Spleen (tissue), 7 donors: Measurements from ENCODE around the gene TP73.

Experiments
- CTCF ChIP-seq, 11 experiments: fragments of 200-600 bp in 7 of 11; fragments of 450-650 bp in 4 of 11; sonication (generic) in 4 of 11; IDR thresholded peaks in 8 of 11; conservative IDR thresholded peaks in 3 of 11; 1 replicate in 7 of 11; 2 replicates in 4 of 11; pipeline versions ENCODE4 v1.4.0 to v1.8.0; 2016 to 2021; ENCODE audit warnings: antibody characterized with exemption in 11 of 11, inconsistent platforms in 4 of 11, mild to moderate bottlenecking in 1 of 11
- POLR2A ChIP-seq, 3 donors: fragments of 450-650 bp; IDR thresholded peaks; one replicate each; pipeline ENCODE4 v1.5.1; 2017; ENCODE audit warnings: antibody characterized with exemption in 3 of 3, mild to moderate bottlenecking in 1 of 3
- donor health status: DM: no; HTN: no; CAD: no; lungs with moderate emphysema.
- donor health status: DM: no; HTN: no; CAD: no.
- donor health status: DM: no; HTN: no; CAD: no.

- TF ChIP-seq POLR2A (IDR thresholded peaks at IDR 0.05) (no peak), CTCF (IDR thresholded peaks at IDR 0.05 in 8 of 11, conservative IDR thresholded peaks at IDR 0.05 in 3 of 11) (no peak)
Measured at GRCh38 chr1:3702528-3702927, 50.2 kb downstream of the TP73 start.
